ENCODE results near the gene BCL7A.
A peak's percentile ranks its signal among the peaks of the same experiment; 100 is the strongest.

Gene BCL7A

GRCh38 chr12:122076743-122077495 lies 55.2 kb downstream of the BCL7A start:
- Histone ChIP-seq H3K4me1 (ENCODE audit: control insufficient read depth in 5 of 5, insufficient read depth in 5 of 5, low read length in 5 of 5) (peaks cover 3 to 44% (median 42%) of the 10 kb centered on the region in 5 donors), H3K27me3 (ENCODE audit: control insufficient read depth in 5 of 5, insufficient read depth in 4 of 5, low read length in 5 of 5) (no peaks in the 10 kb centered on the region), H3K36me3 (ENCODE audit: control insufficient read depth in 5 of 5, insufficient read depth in 5 of 5, low read length in 5 of 5) (no peaks in the 10 kb centered on the region), H3K4me3 (ENCODE audit: low read depth in 1 of 5, low read length in 5 of 5) (no peak overlapping the region), H3K27ac (ENCODE audit: low read depth, low read length) (no peak overlapping the region), H3K9me3 (ENCODE audit: control insufficient read depth in 5 of 5, low read length in 5 of 5) (no peaks in the 10 kb centered on the region), H3K9ac (ENCODE audit: low read length in 5 of 5) (no peak overlapping the region)

GRCh38 chr12:122078141-122079032 lies 56.7 kb downstream of the BCL7A start, which contains the start of gene MLXIP:
Gene MLXIP, plus strand, starts transcription at chr12:122078756. Its CDS starts 98 bp downstream, at chr12:122078854.
- H3K36me3 ChIP-seq (ENCODE audit: control insufficient read depth in 5 of 5, insufficient read depth in 5 of 5, low read length in 5 of 5) = no peaks in the 10 kb centered on the region
- H3K9ac ChIP-seq (ENCODE audit: low read length in 5 of 5) = peak within 1 kb of the TSS; percentile 74 to 94 (median 89)
- H3K9me3 ChIP-seq (ENCODE audit: control insufficient read depth in 5 of 5, low read length in 5 of 5) = no peaks in the 10 kb centered on the region
- peak within 1 kb of the TSS; percentile 86 for H3K27ac ChIP-seq (ENCODE audit: low read depth, low read length)
- H3K27me3 ChIP-seq (ENCODE audit: control insufficient read depth in 5 of 5, insufficient read depth in 4 of 5, low read length in 5 of 5) = no peaks in the 10 kb centered on the region
- peaks cover 8 to 57% (median 48%) of the 10 kb centered on the region in 5 donors for H3K4me1 ChIP-seq (ENCODE audit: control insufficient read depth in 5 of 5, insufficient read depth in 5 of 5, low read length in 5 of 5)
- peak within 1 kb of the TSS; percentile 85 to 91 (median 91) for H3K4me3 ChIP-seq (ENCODE audit: low read depth in 1 of 5, low read length in 5 of 5)

- peaks cover 8 to 64% (median 52%) of the 10 kb centered on the region in 5 donors for H3K4me1 ChIP-seq (ENCODE audit: control insufficient read depth in 5 of 5, insufficient read depth in 5 of 5, low read length in 5 of 5)
- no peaks in the 10 kb centered on the region for H3K27me3 ChIP-seq (ENCODE audit: control insufficient read depth in 5 of 5, insufficient read depth in 4 of 5, low read length in 5 of 5)
- H3K27ac ChIP-seq (ENCODE audit: low read depth, low read length) = peak overlapping the region; percentile 86
- H3K36me3 ChIP-seq (ENCODE audit: control insufficient read depth in 5 of 5, insufficient read depth in 5 of 5, low read length in 5 of 5) = peaks cover 0 to 5% (median 4%) of the 10 kb centered on the region in 5 donors
- peak overlapping the region; percentile 85 to 91 (median 91) for H3K4me3 ChIP-seq (ENCODE audit: low read depth in 1 of 5, low read length in 5 of 5)
- H3K9ac ChIP-seq (ENCODE audit: low read length in 5 of 5) = peak overlapping the region; percentile 72 to 94 (median 89)
- H3K9me3 ChIP-seq (ENCODE audit: control insufficient read depth in 5 of 5, low read length in 5 of 5) = no peaks in the 10 kb centered on the region
Measured at GRCh38 chr12:122079033-122079531, 57.4 kb downstream of the BCL7A start.

GRCh38 chr12:122079532-122080081 lies 57.9 kb downstream of the BCL7A start:
- Histone ChIP-seq H3K9ac (ENCODE audit: low read length in 5 of 5) (peak overlapping the region; percentile 72 to 94 (median 89)), H3K36me3 (ENCODE audit: control insufficient read depth in 5 of 5, insufficient read depth in 5 of 5, low read length in 5 of 5) (peaks cover 0 to 9% (median 8%) of the 10 kb centered on the region in 5 donors), H3K27me3 (ENCODE audit: control insufficient read depth in 5 of 5, insufficient read depth in 4 of 5, low read length in 5 of 5) (no peaks in the 10 kb centered on the region), H3K4me3 (ENCODE audit: low read depth in 1 of 5, low read length in 5 of 5) (peak overlapping the region; percentile 85 to 91 (median 91)), H3K4me1 (ENCODE audit: control insufficient read depth in 5 of 5, insufficient read depth in 5 of 5, low read length in 5 of 5) (peaks cover 8 to 64% (median 52%) of the 10 kb centered on the region in 5 donors), H3K27ac (ENCODE audit: low read depth, low read length) (peak overlapping the region; percentile 86), H3K9me3 (ENCODE audit: control insufficient read depth in 5 of 5, low read length in 5 of 5) (no peaks in the 10 kb centered on the region)

- Histone ChIP-seq H3K4me1 (ENCODE audit: control insufficient read depth in 5 of 5, insufficient read depth in 5 of 5, low read length in 5 of 5) (peaks cover 8 to 64% (median 52%) of the 10 kb centered on the region in 5 donors), H3K9ac (ENCODE audit: low read length in 5 of 5) (peak overlapping the region; percentile 72 to 94 (median 89)), H3K27ac (ENCODE audit: low read depth, low read length) (peak overlapping the region; percentile 86), H3K27me3 (ENCODE audit: control insufficient read depth in 5 of 5, insufficient read depth in 4 of 5, low read length in 5 of 5) (no peaks in the 10 kb centered on the region), H3K9me3 (ENCODE audit: control insufficient read depth in 5 of 5, low read length in 5 of 5) (no peaks in the 10 kb centered on the region), H3K36me3 (ENCODE audit: control insufficient read depth in 5 of 5, insufficient read depth in 5 of 5, low read length in 5 of 5) (peaks cover 0 to 13% (median 12%) of the 10 kb centered on the region in 5 donors), H3K4me3 (ENCODE audit: low read depth in 1 of 5, low read length in 5 of 5) (peak overlapping the region; percentile 85 to 91 (median 91))
Measured at GRCh38 chr12:122080149-122081082, 58.7 kb downstream of the BCL7A start.

GRCh38 chr12:122081083-122081696 lies 59.5 kb downstream of the BCL7A start:
- Histone ChIP-seq H3K27ac (ENCODE audit: low read depth, low read length) (peak overlapping the region; percentile 86), H3K4me3 (ENCODE audit: low read depth in 1 of 5, low read length in 5 of 5) (peak overlapping the region; percentile 19 to 91 (median 87)), H3K36me3 (ENCODE audit: control insufficient read depth in 5 of 5, insufficient read depth in 5 of 5, low read length in 5 of 5) (peaks cover 0 to 18% (median 15%) of the 10 kb centered on the region in 5 donors), H3K4me1 (ENCODE audit: control insufficient read depth in 5 of 5, insufficient read depth in 5 of 5, low read length in 5 of 5) (peaks cover 8 to 64% (median 52%) of the 10 kb centered on the region in 5 donors), H3K9ac (ENCODE audit: low read length in 5 of 5) (peak overlapping the region in 4 of 5 donors; percentile 56 to 94 (median 76)), H3K9me3 (ENCODE audit: control insufficient read depth in 5 of 5, low read length in 5 of 5) (no peaks in the 10 kb centered on the region), H3K27me3 (ENCODE audit: control insufficient read depth in 5 of 5, insufficient read depth in 4 of 5, low read length in 5 of 5) (no peaks in the 10 kb centered on the region)

GRCh38 chr12:122081697-122082221 lies 60.1 kb downstream of the BCL7A start:
- no peaks in the 10 kb centered on the region for H3K27me3 ChIP-seq (ENCODE audit: control insufficient read depth in 5 of 5, insufficient read depth in 4 of 5, low read length in 5 of 5)
- H3K36me3 ChIP-seq (ENCODE audit: control insufficient read depth in 5 of 5, insufficient read depth in 5 of 5, low read length in 5 of 5) = peaks cover 0 to 18% (median 15%) of the 10 kb centered on the region in 5 donors
- H3K4me3 ChIP-seq (ENCODE audit: low read depth in 1 of 5, low read length in 5 of 5) = peak overlapping the region; percentile 19 to 91 (median 87)
- H3K27ac ChIP-seq (ENCODE audit: low read depth, low read length) = peak overlapping the region; percentile 86
- H3K9ac ChIP-seq (ENCODE audit: low read length in 5 of 5) = peak overlapping the region; percentile 6 to 94 (median 73)
- H3K4me1 ChIP-seq (ENCODE audit: control insufficient read depth in 5 of 5, insufficient read depth in 5 of 5, low read length in 5 of 5) = peaks cover 11 to 68% (median 57%) of the 10 kb centered on the region in 5 donors
- no peaks in the 10 kb centered on the region for H3K9me3 ChIP-seq (ENCODE audit: control insufficient read depth in 5 of 5, low read length in 5 of 5)

- H3K9ac ChIP-seq (ENCODE audit: low read length in 5 of 5) = peak overlapping the region in 3 of 5 donors; percentile 73 to 94 (median 78)
- H3K27me3 ChIP-seq (ENCODE audit: control insufficient read depth in 5 of 5, insufficient read depth in 4 of 5, low read length in 5 of 5) = no peaks in the 10 kb centered on the region
- H3K27ac ChIP-seq (ENCODE audit: low read depth, low read length) = peak overlapping the region; percentile 86
- peaks cover 11 to 71% (median 66%) of the 10 kb centered on the region in 5 donors for H3K4me1 ChIP-seq (ENCODE audit: control insufficient read depth in 5 of 5, insufficient read depth in 5 of 5, low read length in 5 of 5)
- H3K36me3 ChIP-seq (ENCODE audit: control insufficient read depth in 5 of 5, insufficient read depth in 5 of 5, low read length in 5 of 5) = peaks cover 0 to 18% (median 15%) of the 10 kb centered on the region in 5 donors
- no peaks in the 10 kb centered on the region for H3K9me3 ChIP-seq (ENCODE audit: control insufficient read depth in 5 of 5, low read length in 5 of 5)
- H3K4me3 ChIP-seq (ENCODE audit: low read depth in 1 of 5, low read length in 5 of 5) = peak overlapping the region; percentile 19 to 91 (median 87)
Measured at GRCh38 chr12:122082621-122083356, 61.1 kb downstream of the BCL7A start.

Measured in subcutaneous abdominal adipose tissue (tissue), 5 donors.